H1 (cell line): ENCODE measurements around the gene POU2F1. TPM values are rescaled to one million over a fixed set of nuclear protein-coding genes. Genes with fewer than 3 reads are reported as not detected.

ENCODE experiments used
- CTCF ChIA-PET: fragments of 300-600 bp; sonication (Branson Sonifier 250); formaldehyde crosslinking; loops from one replicate; lab custom pipeline; 2021; ENCODE audit not compliant: partially characterized antibody; lab: Charles Lee
- POLR2A ChIA-PET: fragments of 300-600 bp; sonication (Branson Sonifier 250); formaldehyde crosslinking; loops from one replicate; lab custom pipeline; 2021; ENCODE audit warnings: inconsistent platforms; ENCODE audit not compliant: partially characterized antibody; lab: Charles Lee
- DNase-seq, 2 experiments: peaks; one replicate each; pipeline versions ENCODE4 v3.0.0 to v3.0.0-alpha.2; 2010 to 2022; ENCODE audit warnings: low spot score in 2 of 2, low read depth in 1 of 2, mixed read lengths in 1 of 2
- FAIRE-seq: peaks from 2 replicates; lab custom pipeline; 2011; peaks lifted over from hg19 to GRCh38; lab: Jason Lieb, UNC
- H2AFZ ChIP-seq: 2 replicates; pipeline ENCODE4 v1.8.1; 2012; ENCODE audit warnings: low read length, inconsistent platforms
- H2AK5ac ChIP-seq: 2 replicates; pipeline ENCODE4 v1.6.1; 2013; ENCODE audit warnings: low read depth, low read length
- H2BK120ac ChIP-seq: replicated peaks from 2 replicates; pipeline ENCODE3; 2013; ENCODE audit warnings: low read depth, low read length, inconsistent platforms
- H2BK12ac ChIP-seq: 2 replicates; pipeline ENCODE4 v1.6.1; 2013; ENCODE audit warnings: low read depth, low read length
- H2BK15ac ChIP-seq: 2 replicates; pipeline ENCODE4 v1.6.1; 2013; ENCODE audit warnings: low read length
- H2BK20ac ChIP-seq: 2 replicates; pipeline ENCODE4 v1.6.1; 2013; ENCODE audit warnings: low read length
- H2BK5ac ChIP-seq: 2 replicates; pipeline ENCODE4 v1.6.1; 2013; ENCODE audit warnings: low read depth, low read length
- H3K14ac ChIP-seq: 2 replicates; pipeline ENCODE4 v1.6.1; 2013; ENCODE audit warnings: inconsistent platforms; ENCODE audit not compliant: insufficient read length
- H3K18ac ChIP-seq: 2 replicates; pipeline ENCODE4 v1.6.1; 2013; ENCODE audit warnings: low read length; ENCODE audit errors: extremely low read depth
- H3K23ac ChIP-seq: 2 replicates; pipeline ENCODE4 v1.6.1; 2013; ENCODE audit warnings: inconsistent platforms; ENCODE audit not compliant: insufficient read length
- H3K23me2 ChIP-seq: 2 replicates; pipeline ENCODE4 v1.6.1; 2013; ENCODE audit warnings: low read depth, low read length
- H3K27ac ChIP-seq: 2 replicates; pipeline ENCODE4 v1.6.1; 2011; ENCODE audit warnings: low read depth, low read length, inconsistent platforms
- H3K27me3 ChIP-seq, 4 experiments: replicated peaks in 1 of 4; 1 replicate in 1 of 4; 2 replicates in 3 of 4; pipeline versions ENCODE4 v1.6.1 to v1.8.1; 2011 to 2013; ENCODE audit warnings: low read length in 3 of 4, mild to moderate bottlenecking in 3 of 4, inconsistent platforms in 2 of 4, mixed read lengths in 2 of 4, moderate library complexity in 1 of 4; ENCODE audit not compliant: control insufficient read depth in 3 of 4, insufficient read depth in 3 of 4; ENCODE audit errors: extremely low read depth in 1 of 4
- H3K36me3 ChIP-seq, 4 experiments: 2 replicates each; pipeline versions ENCODE4 v1.6.1 to v1.8.1; 2011 to 2013; ENCODE audit warnings: mild to moderate bottlenecking in 4 of 4, low read length in 3 of 4, moderate library complexity in 2 of 4, control low read depth in 1 of 4, inconsistent platforms in 1 of 4; ENCODE audit not compliant: insufficient read depth in 4 of 4, control insufficient read depth in 2 of 4
- H3K4ac ChIP-seq: replicated peaks from 2 replicates; pipeline ENCODE3; 2013; ENCODE audit warnings: low read length, low read depth, mixed read lengths, inconsistent platforms; ENCODE audit not compliant: insufficient read length
- H3K4me1 ChIP-seq, 4 experiments: replicated peaks in 1 of 4; 1 replicate in 1 of 4; 2 replicates in 3 of 4; pipeline versions ENCODE4 v1.6.1 to v1.8.1; 2011 to 2013; ENCODE audit warnings: low read length in 3 of 4, inconsistent platforms in 2 of 4, mixed read lengths in 1 of 4; ENCODE audit not compliant: insufficient read depth in 4 of 4, control insufficient read depth in 3 of 4
- H3K4me2 ChIP-seq, 2 experiments: 2 replicates each; pipeline versions ENCODE4 v1.6.1 to v1.8.1; 2011 to 2013; ENCODE audit warnings: low read depth in 2 of 2, low read length in 2 of 2, control low read depth in 1 of 2, inconsistent platforms in 1 of 2, mild to moderate bottlenecking in 1 of 2; ENCODE audit not compliant: insufficient read depth in 1 of 2
- H3K4me3 ChIP-seq, 4 experiments: fragments of 200-600, 300-600 bp in 1 of 4; sonication (generic), shearing (Covaris generic), sonication (Bioruptor Twin) in 1 of 4; 2 replicates each; pipeline versions ENCODE4 v1.5.1 to v1.8.1; 2011 to 2016; ENCODE audit warnings: low read length in 4 of 4, low read depth in 3 of 4, control low read depth in 2 of 4, inconsistent platforms in 2 of 4, mild to moderate bottlenecking in 2 of 4, mixed read lengths in 1 of 4, moderate library complexity in 1 of 4; ENCODE audit not compliant: insufficient read depth in 2 of 4; ENCODE audit errors: extremely low read depth in 1 of 4
- H3K56ac ChIP-seq: replicated peaks from 2 replicates; pipeline ENCODE3; 2013; ENCODE audit warnings: low read depth, mild to moderate bottlenecking, mixed read lengths, low read length, inconsistent platforms; ENCODE audit not compliant: insufficient read length
- H3K79me1 ChIP-seq: 2 replicates; pipeline ENCODE4 v1.6.1; 2013; ENCODE audit warnings: low read depth, low read length, control low read depth
- H3K79me2 ChIP-seq, 2 experiments: 2 replicates each; pipeline versions ENCODE4 v1.6.1 to v1.8.1; 2012 to 2013; ENCODE audit warnings: low read length in 2 of 2, mild to moderate bottlenecking in 2 of 2, inconsistent platforms in 1 of 2; ENCODE audit not compliant: insufficient read depth in 2 of 2, control insufficient read depth in 1 of 2
- H3K9ac ChIP-seq, 4 experiments: replicated peaks in 1 of 4; 1 replicate in 1 of 4; 2 replicates in 3 of 4; pipeline versions ENCODE4 v1.6.1 to v1.8.1; 2011 to 2013; ENCODE audit warnings: low read depth in 3 of 4, low read length in 3 of 4, control low read depth in 2 of 4, mild to moderate bottlenecking in 2 of 4, moderate library complexity in 2 of 4, inconsistent platforms in 1 of 4; ENCODE audit errors: extremely low read depth in 1 of 4
- H3K9me3 ChIP-seq, 2 experiments: 2 replicates each; pipeline versions ENCODE4 v1.6.1 to v1.8.1; 2012 to 2013; ENCODE audit warnings: mild to moderate bottlenecking in 2 of 2, moderate library complexity in 2 of 2, control low read depth in 1 of 2, inconsistent platforms in 1 of 2, low read depth in 1 of 2, low read length in 1 of 2, mixed read lengths in 1 of 2; ENCODE audit not compliant: insufficient read depth in 2 of 2
- H4K20me1 ChIP-seq, 2 experiments: replicated peaks in 1 of 2; 2 replicates each; pipeline versions ENCODE3 to v1.8.1; 2011 to 2013; ENCODE audit warnings: inconsistent platforms in 2 of 2, low read length in 2 of 2, mild to moderate bottlenecking in 1 of 2; ENCODE audit not compliant: insufficient read depth in 2 of 2, control insufficient read depth in 1 of 2
- H4K5ac ChIP-seq: 2 replicates; pipeline ENCODE4 v1.6.1; 2013; ENCODE audit warnings: low read length, low read depth, mixed read lengths, inconsistent platforms; ENCODE audit not compliant: insufficient read length
- H4K8ac ChIP-seq: 2 replicates; pipeline ENCODE4 v1.8.0; 2013; ENCODE audit warnings: mild to moderate bottlenecking, moderate library complexity, low read length, inconsistent platforms; ENCODE audit not compliant: insufficient read depth; ENCODE audit errors: extremely low read depth
- H4K91ac ChIP-seq: replicated peaks from 2 replicates; pipeline ENCODE3; 2013; ENCODE audit warnings: low read length, mixed read lengths, inconsistent platforms; ENCODE audit not compliant: insufficient read length
- JUN ChIP-seq: IDR thresholded peaks from 2 replicates; pipeline ENCODE4 v1.6.1; 2011; ENCODE audit warnings: low read depth, mild to moderate bottlenecking, improper control_type of control experiment, low read length
- NANOG ChIP-seq: IDR thresholded peaks from 2 replicates; pipeline ENCODE4 v1.6.1; 2011; ENCODE audit warnings: low read length, low read depth, mild to moderate bottlenecking, inconsistent platforms; ENCODE audit not compliant: insufficient read depth, poor library complexity, severe bottlenecking
- RXRA ChIP-seq: IDR thresholded peaks from 2 replicates; pipeline ENCODE4 v1.6.1; 2011; ENCODE audit warnings: low read depth, mild to moderate bottlenecking, low read length, moderate library complexity; ENCODE audit not compliant: insufficient read depth
- TAF7 ChIP-seq: optimal IDR thresholded peaks from 2 replicates; pipeline ENCODE3; 2011; ENCODE audit warnings: low read depth, mild to moderate bottlenecking, inconsistent platforms, low read length, moderate library complexity, borderline replicate concordance
- USF2 ChIP-seq: IDR thresholded peaks from 2 replicates; pipeline ENCODE4 v1.6.1; 2011; ENCODE audit warnings: low read length, improper control_type of control experiment
- WGBS, 2 experiments: shearing (Covaris generic) in 1 of 2; methylation state at CpG; one replicate each; pipeline versions ENCODE4 v1.1.6 to v1.1.7; 2013 to 2015; ENCODE audit warnings: low lambda C conversion rate in 2 of 2, mixed read lengths in 2 of 2, inconsistent platforms in 1 of 2, low coverage in 1 of 2, missing lambda C conversion rate in 1 of 2; ENCODE audit not compliant: insufficient replicate concordance in 2 of 2, insufficient coverage in 1 of 2, insufficient read length in 1 of 2; ENCODE audit errors: extremely low coverage in 1 of 2, missing lambda C conversion rate in 1 of 2; 5-methylcytosine and 5-hydroxymethylcytosine counted together
- polyA plus RNA-seq, 7 experiments: library from polyadenylated mRNA; depleted of rRNA in 3 of 7; stranded (reverse) in 5 of 7; unstranded in 2 of 7; fragments of >200 nt in 5 of 7; fragments of 200-250 nt in 2 of 7; gene quantifications; 1 replicate in 5 of 7; 2 replicates in 1 of 7; 4 replicates in 1 of 7; pipeline versions ENCODE4 v1.2.1 to v1.2.3, GENCODE V29; 2011 to 2013; ENCODE audit warnings: missing spikeins in 2 of 7, mixed read lengths in 2 of 7
- total RNA-seq: library from RNA; stranded (reverse); fragmentation: NEBNext Ultra II Directional; extraction: Animal tissue kit (Norgen Biotek cat#: 25700); gene quantifications from 2 replicates; pipeline ENCODE4 v1.2.1, GENCODE V29; 2021

Gene POU2F1
- total and polyA plus RNA-seq, 2 of the 8 experiments (the other 6 are each of a cell fraction or from before 2014, with no cell fraction given): 37.0 to 57.2 TPM

- peaks cover 0 to 4% (median under 1%) of the 10 kb centered on the region in 4 experiments; a peak in 2 of 7 replicates for H3K4me1 ChIP-seq
- ChIA-PET POLR2A (no interaction called here), CTCF (interaction anchor here (0.7 to 2.3 kb wide), 8 partner anchors 11 to 195 kb away, joined by 3 to 12 read pairs (median 3); no protein-coding TSS in a partner anchor)
- no peaks in the 10 kb centered on the region for H3K23me2 ChIP-seq
- H4K5ac ChIP-seq: no peak overlapping the region
- no peak overlapping the region for H2BK5ac ChIP-seq
- H3K4ac ChIP-seq: no peak overlapping the region
- no peak for FAIRE-seq
- no peak overlapping the region for H2AFZ ChIP-seq
- H2AK5ac ChIP-seq: no peak overlapping the region
- H3K4me3 ChIP-seq: no peak overlapping the region
- no peaks in the 10 kb centered on the region for H3K27me3 ChIP-seq
- no peaks in the 10 kb centered on the region for H4K20me1 ChIP-seq
- no peak overlapping the region for H2BK15ac ChIP-seq
- no peak overlapping the region for H2BK12ac ChIP-seq
- H3K79me1 ChIP-seq: no peaks in the 10 kb centered on the region
- no peak overlapping the region for H3K9ac ChIP-seq
- no peak overlapping the region for H4K91ac ChIP-seq
- no peaks in the 10 kb centered on the region for H3K79me2 ChIP-seq
- H3K27ac ChIP-seq: no peak overlapping the region
- H2BK120ac ChIP-seq: no peak overlapping the region
- H3K14ac ChIP-seq: no peak overlapping the region
- H3K18ac ChIP-seq: peak overlapping the region; percentile 48; the same call in 1 of the 2 replicates
- no peak for DNase-seq
- no peak overlapping the region for H3K56ac ChIP-seq
- WGBS, 2 experiments: 89% methylated on average over 10 of the region's 10 CpGs; no CpG with 5 or more reads in 1 of the 2 experiments
- H3K36me3 ChIP-seq: no peaks in the 10 kb centered on the region
- TF ChIP-seq RXRA (no peak), TAF7 (no peak), NANOG (no peak), JUN (no peak), USF2 (no peak)
- H3K4me2 ChIP-seq: no peak overlapping the region
- H4K8ac ChIP-seq: no peak overlapping the region; the same call in 1 of the 2 replicates
- H3K23ac ChIP-seq: no peak overlapping the region
- no peak overlapping the region for H2BK20ac ChIP-seq
- no peaks in the 10 kb centered on the region for H3K9me3 ChIP-seq
Observed at GRCh38 chr1:167472752-167473521, 252.3 kb downstream of the POU2F1 start.
